ENCODE measurements around the gene C4B. TPM values are rescaled to one million over a fixed set of nuclear protein-coding genes. Genes with fewer than 3 reads are reported as not detected.
A peak's percentile ranks its signal among the peaks of the same experiment; 100 is the strongest.
"Not testable (repeated sequence)": the region's sequence is repeated elsewhere in the genome, so short reads cannot be mapped to it uniquely, and the experiment has no call there.

The C4B gene
- total RNA-seq = 0.35 and 32.2 TPM in 2 replicates

GRCh38 chr6:32014547-32014946 lies at the start of gene C4B:
TSS of gene C4B (plus strand) at chr6:32014795. CDS start at chr6:32014846, 51 bp downstream.
- DNase-seq (ENCODE audit: low read depth) = not testable (repeated sequence)

- DNase-seq (ENCODE audit: low read depth) = no peak
These were observed 48.9 kb upstream of the C4B start for GRCh38 chr6:31965700-31966099.

- no peak for DNase-seq (ENCODE audit: low read depth)
These were observed 48.1 kb upstream of the C4B start for GRCh38 chr6:31966506-31966905.

- no peak for DNase-seq (ENCODE audit: low read depth)
These were observed 47.3 kb upstream of the C4B start for GRCh38 chr6:31966997-31967925.

GRCh38 chr6:31967926-31968320 lies 46.7 kb upstream of the C4B start:
- DNase-seq (ENCODE audit: low read depth) = no peak

GRCh38 chr6:31968326-31968725 lies 46.3 kb upstream of the C4B start:
- DNase-seq (ENCODE audit: low read depth) = no peak

- no peak for DNase-seq (ENCODE audit: low read depth)
These were observed 45.5 kb upstream of the C4B start for GRCh38 chr6:31968791-31969711.

GRCh38 chr6:31969712-31970603 lies 44.6 kb upstream of the C4B start:
- no peak for DNase-seq (ENCODE audit: low read depth)

- DNase-seq (ENCODE audit: low read depth) = no peak
These were observed 43.9 kb upstream of the C4B start for GRCh38 chr6:31970604-31971271.

GRCh38 chr6:31971279-31971992 lies 43.2 kb upstream of the C4B start:
- DNase-seq (ENCODE audit: low read depth) = no peak

GRCh38 chr6:31971993-31972708 lies 42.4 kb upstream of the C4B start, which contains the start of gene DXO:
TSS of gene DXO (minus strand) at chr6:31972138. CDS start at chr6:31971675, 463 bp downstream.
- peak; percentile 95 for DNase-seq (ENCODE audit: low read depth)

- peak; percentile 16 for DNase-seq (ENCODE audit: low read depth)
These were observed 41.8 kb upstream of the C4B start for GRCh38 chr6:31972709-31973350.

GRCh38 chr6:31976065-31976464 lies 38.5 kb upstream of the C4B start:
- DNase-seq (ENCODE audit: low read depth) = not testable (repeated sequence)

GRCh38 chr6:31977816-31978431 lies 36.7 kb upstream of the C4B start:
- no peak for DNase-seq (ENCODE audit: low read depth)

GRCh38 chr6:31978831-31979230 lies 35.8 kb upstream of the C4B start:
- no peak for DNase-seq (ENCODE audit: low read depth)

GRCh38 chr6:31979238-31979898 lies 35.2 kb upstream of the C4B start:
- DNase-seq (ENCODE audit: low read depth) = no peak

- peak; percentile 26 for DNase-seq (ENCODE audit: low read depth)
These were observed 34.3 kb upstream of the C4B start for GRCh38 chr6:31980195-31980876.
